H1 (cell line): ENCODE measurements around the gene NCAPG. TPM values are rescaled to one million over a fixed set of nuclear protein-coding genes. Genes with fewer than 3 reads are reported as not detected.

Experiments used
- CTCF ChIA-PET: fragments of 300-600 bp; sonication (Branson Sonifier 250); formaldehyde crosslinking; loops from one replicate; lab custom pipeline; 2021; ENCODE audit not compliant: partially characterized antibody; lab: Charles Lee
- POLR2A ChIA-PET: fragments of 300-600 bp; sonication (Branson Sonifier 250); formaldehyde crosslinking; loops from one replicate; lab custom pipeline; 2021; ENCODE audit warnings: inconsistent platforms; ENCODE audit not compliant: partially characterized antibody; lab: Charles Lee
- DNase-seq, 2 experiments: peaks; one replicate each; pipeline versions ENCODE4 v3.0.0 to v3.0.0-alpha.2; 2010 to 2022; ENCODE audit warnings: low spot score in 2 of 2, low read depth in 1 of 2, mixed read lengths in 1 of 2
- FAIRE-seq: peaks from 2 replicates; lab custom pipeline; 2011; peaks lifted over from hg19 to GRCh38; lab: Jason Lieb, UNC
- H2AFZ ChIP-seq: 2 replicates; pipeline ENCODE4 v1.8.1; 2012; ENCODE audit warnings: low read length, inconsistent platforms
- H2AK5ac ChIP-seq: 2 replicates; pipeline ENCODE4 v1.6.1; 2013; ENCODE audit warnings: low read depth, low read length
- H2BK120ac ChIP-seq: replicated peaks from 2 replicates; pipeline ENCODE3; 2013; ENCODE audit warnings: low read depth, low read length, inconsistent platforms
- H2BK12ac ChIP-seq: 2 replicates; pipeline ENCODE4 v1.6.1; 2013; ENCODE audit warnings: low read depth, low read length
- H2BK15ac ChIP-seq: 2 replicates; pipeline ENCODE4 v1.6.1; 2013; ENCODE audit warnings: low read length
- H2BK20ac ChIP-seq: 2 replicates; pipeline ENCODE4 v1.6.1; 2013; ENCODE audit warnings: low read length
- H2BK5ac ChIP-seq: 2 replicates; pipeline ENCODE4 v1.6.1; 2013; ENCODE audit warnings: low read depth, low read length
- H3K14ac ChIP-seq: 2 replicates; pipeline ENCODE4 v1.6.1; 2013; ENCODE audit warnings: inconsistent platforms; ENCODE audit not compliant: insufficient read length
- H3K18ac ChIP-seq: 2 replicates; pipeline ENCODE4 v1.6.1; 2013; ENCODE audit warnings: low read length; ENCODE audit errors: extremely low read depth
- H3K23ac ChIP-seq: 2 replicates; pipeline ENCODE4 v1.6.1; 2013; ENCODE audit warnings: inconsistent platforms; ENCODE audit not compliant: insufficient read length
- H3K23me2 ChIP-seq: 2 replicates; pipeline ENCODE4 v1.6.1; 2013; ENCODE audit warnings: low read depth, low read length
- H3K27ac ChIP-seq: 2 replicates; pipeline ENCODE4 v1.6.1; 2011; ENCODE audit warnings: low read depth, low read length, inconsistent platforms
- H3K27me3 ChIP-seq, 4 experiments: replicated peaks in 1 of 4; 1 replicate in 1 of 4; 2 replicates in 3 of 4; pipeline versions ENCODE4 v1.6.1 to v1.8.1; 2011 to 2013; ENCODE audit warnings: low read length in 3 of 4, mild to moderate bottlenecking in 3 of 4, inconsistent platforms in 2 of 4, mixed read lengths in 2 of 4, moderate library complexity in 1 of 4; ENCODE audit not compliant: control insufficient read depth in 3 of 4, insufficient read depth in 3 of 4; ENCODE audit errors: extremely low read depth in 1 of 4
- H3K36me3 ChIP-seq, 4 experiments: 2 replicates each; pipeline versions ENCODE4 v1.6.1 to v1.8.1; 2011 to 2013; ENCODE audit warnings: mild to moderate bottlenecking in 4 of 4, low read length in 3 of 4, moderate library complexity in 2 of 4, control low read depth in 1 of 4, inconsistent platforms in 1 of 4; ENCODE audit not compliant: insufficient read depth in 4 of 4, control insufficient read depth in 2 of 4
- H3K4ac ChIP-seq: replicated peaks from 2 replicates; pipeline ENCODE3; 2013; ENCODE audit warnings: low read length, low read depth, mixed read lengths, inconsistent platforms; ENCODE audit not compliant: insufficient read length
- H3K4me1 ChIP-seq, 4 experiments: replicated peaks in 1 of 4; 1 replicate in 1 of 4; 2 replicates in 3 of 4; pipeline versions ENCODE4 v1.6.1 to v1.8.1; 2011 to 2013; ENCODE audit warnings: low read length in 3 of 4, inconsistent platforms in 2 of 4, mixed read lengths in 1 of 4; ENCODE audit not compliant: insufficient read depth in 4 of 4, control insufficient read depth in 3 of 4
- H3K4me2 ChIP-seq, 2 experiments: 2 replicates each; pipeline versions ENCODE4 v1.6.1 to v1.8.1; 2011 to 2013; ENCODE audit warnings: low read depth in 2 of 2, low read length in 2 of 2, control low read depth in 1 of 2, inconsistent platforms in 1 of 2, mild to moderate bottlenecking in 1 of 2; ENCODE audit not compliant: insufficient read depth in 1 of 2
- H3K4me3 ChIP-seq, 4 experiments: fragments of 200-600, 300-600 bp in 1 of 4; sonication (generic), shearing (Covaris generic), sonication (Bioruptor Twin) in 1 of 4; 2 replicates each; pipeline versions ENCODE4 v1.5.1 to v1.8.1; 2011 to 2016; ENCODE audit warnings: low read length in 4 of 4, low read depth in 3 of 4, control low read depth in 2 of 4, inconsistent platforms in 2 of 4, mild to moderate bottlenecking in 2 of 4, mixed read lengths in 1 of 4, moderate library complexity in 1 of 4; ENCODE audit not compliant: insufficient read depth in 2 of 4; ENCODE audit errors: extremely low read depth in 1 of 4
- H3K56ac ChIP-seq: replicated peaks from 2 replicates; pipeline ENCODE3; 2013; ENCODE audit warnings: low read depth, mild to moderate bottlenecking, mixed read lengths, low read length, inconsistent platforms; ENCODE audit not compliant: insufficient read length
- H3K79me1 ChIP-seq: 2 replicates; pipeline ENCODE4 v1.6.1; 2013; ENCODE audit warnings: low read depth, low read length, control low read depth
- H3K79me2 ChIP-seq, 2 experiments: 2 replicates each; pipeline versions ENCODE4 v1.6.1 to v1.8.1; 2012 to 2013; ENCODE audit warnings: low read length in 2 of 2, mild to moderate bottlenecking in 2 of 2, inconsistent platforms in 1 of 2; ENCODE audit not compliant: insufficient read depth in 2 of 2, control insufficient read depth in 1 of 2
- H3K9ac ChIP-seq, 4 experiments: replicated peaks in 1 of 4; 1 replicate in 1 of 4; 2 replicates in 3 of 4; pipeline versions ENCODE4 v1.6.1 to v1.8.1; 2011 to 2013; ENCODE audit warnings: low read depth in 3 of 4, low read length in 3 of 4, control low read depth in 2 of 4, mild to moderate bottlenecking in 2 of 4, moderate library complexity in 2 of 4, inconsistent platforms in 1 of 4; ENCODE audit errors: extremely low read depth in 1 of 4
- H3K9me3 ChIP-seq, 2 experiments: 2 replicates each; pipeline versions ENCODE4 v1.6.1 to v1.8.1; 2012 to 2013; ENCODE audit warnings: mild to moderate bottlenecking in 2 of 2, moderate library complexity in 2 of 2, control low read depth in 1 of 2, inconsistent platforms in 1 of 2, low read depth in 1 of 2, low read length in 1 of 2, mixed read lengths in 1 of 2; ENCODE audit not compliant: insufficient read depth in 2 of 2
- H4K20me1 ChIP-seq, 2 experiments: replicated peaks in 1 of 2; 2 replicates each; pipeline versions ENCODE3 to v1.8.1; 2011 to 2013; ENCODE audit warnings: inconsistent platforms in 2 of 2, low read length in 2 of 2, mild to moderate bottlenecking in 1 of 2; ENCODE audit not compliant: insufficient read depth in 2 of 2, control insufficient read depth in 1 of 2
- H4K5ac ChIP-seq: 2 replicates; pipeline ENCODE4 v1.6.1; 2013; ENCODE audit warnings: low read length, low read depth, mixed read lengths, inconsistent platforms; ENCODE audit not compliant: insufficient read length
- H4K8ac ChIP-seq: 2 replicates; pipeline ENCODE4 v1.8.0; 2013; ENCODE audit warnings: mild to moderate bottlenecking, moderate library complexity, low read length, inconsistent platforms; ENCODE audit not compliant: insufficient read depth; ENCODE audit errors: extremely low read depth
- H4K91ac ChIP-seq: replicated peaks from 2 replicates; pipeline ENCODE3; 2013; ENCODE audit warnings: low read length, mixed read lengths, inconsistent platforms; ENCODE audit not compliant: insufficient read length
- BRCA1 ChIP-seq: IDR thresholded peaks from 2 replicates; pipeline ENCODE4 v1.6.1; 2012; ENCODE audit warnings: low read depth, low read length, improper control_type of control experiment
- CBX5 ChIP-seq: fragments of 300-800, 300-1000 bp; sonication (generic); IDR thresholded peaks from 2 replicates; pipeline ENCODE4 v1.7.1; 2016; ENCODE audit warnings: antibody characterized with exemption, low read length, low read depth
- CHD2 ChIP-seq: IDR thresholded peaks from 2 replicates; pipeline ENCODE4 v1.6.1; 2012; ENCODE audit warnings: low read length, improper control_type of control experiment
- EGR1 ChIP-seq: IDR thresholded peaks from 2 replicates; pipeline ENCODE4 v1.6.1; 2011; ENCODE audit warnings: low read depth, low read length, borderline replicate concordance
- EP300 ChIP-seq, 2 experiments: IDR thresholded peaks; 1 replicate in 1 of 2; 2 replicates in 1 of 2; pipeline ENCODE4 v1.6.1; 2011 to 2012; ENCODE audit warnings: low read depth in 2 of 2, low read length in 2 of 2, mild to moderate bottlenecking in 2 of 2, borderline replicate concordance in 1 of 2, inconsistent platforms in 1 of 2, moderate library complexity in 1 of 2
- EZH2 ChIP-seq: fragments of 200-600 bp; sonication (generic); IDR thresholded peaks from 2 replicates; pipeline ENCODE4 v1.7.1; 2012; ENCODE audit warnings: low read depth, mild to moderate bottlenecking, moderate library complexity, low read length, inconsistent platforms; ENCODE audit not compliant: severe bottlenecking
- HDAC2 ChIP-seq, 2 experiments: fragments of 300-600 bp in 1 of 2; sonication (generic) in 1 of 2; IDR thresholded peaks; 2 replicates each; pipeline ENCODE4 v1.6.1; 2011 to 2012; ENCODE audit warnings: low read depth in 2 of 2, low read length in 2 of 2, mild to moderate bottlenecking in 2 of 2, moderate library complexity in 2 of 2, borderline replicate concordance in 1 of 2, inconsistent platforms in 1 of 2
- POU5F1 ChIP-seq: IDR thresholded peaks from 2 replicates; pipeline ENCODE4 v1.6.1; 2011; ENCODE audit warnings: low read depth, mild to moderate bottlenecking, low read length, moderate library complexity
- RFX5 ChIP-seq: IDR thresholded peaks from 2 replicates; pipeline ENCODE4 v1.6.1; 2011; ENCODE audit warnings: low read depth, low read length, improper control_type of control experiment, borderline replicate concordance
- SRF ChIP-seq: IDR thresholded peaks from 2 replicates; pipeline ENCODE4 v1.6.1; 2011; ENCODE audit warnings: mild to moderate bottlenecking, low read depth, low read length, moderate library complexity
- TAF1 ChIP-seq: IDR thresholded peaks from 2 replicates; pipeline ENCODE4 v1.6.1; 2011; ENCODE audit warnings: mild to moderate bottlenecking, low read depth, low read length
- WGBS, 2 experiments: shearing (Covaris generic) in 1 of 2; methylation state at CpG; one replicate each; pipeline versions ENCODE4 v1.1.6 to v1.1.7; 2013 to 2015; ENCODE audit warnings: low lambda C conversion rate in 2 of 2, mixed read lengths in 2 of 2, inconsistent platforms in 1 of 2, low coverage in 1 of 2, missing lambda C conversion rate in 1 of 2; ENCODE audit not compliant: insufficient replicate concordance in 2 of 2, insufficient coverage in 1 of 2, insufficient read length in 1 of 2; ENCODE audit errors: extremely low coverage in 1 of 2, missing lambda C conversion rate in 1 of 2; 5-methylcytosine and 5-hydroxymethylcytosine counted together
- polyA plus RNA-seq, 7 experiments: library from polyadenylated mRNA; depleted of rRNA in 3 of 7; stranded (reverse) in 5 of 7; unstranded in 2 of 7; fragments of >200 nt in 5 of 7; fragments of 200-250 nt in 2 of 7; gene quantifications; 1 replicate in 5 of 7; 2 replicates in 1 of 7; 4 replicates in 1 of 7; pipeline versions ENCODE4 v1.2.1 to v1.2.3, GENCODE V29; 2011 to 2013; ENCODE audit warnings: missing spikeins in 2 of 7, mixed read lengths in 2 of 7
- total RNA-seq: library from RNA; stranded (reverse); fragmentation: NEBNext Ultra II Directional; extraction: Animal tissue kit (Norgen Biotek cat#: 25700); gene quantifications from 2 replicates; pipeline ENCODE4 v1.2.1, GENCODE V29; 2021
- TF ChIP-seq, protein P1 (sequence below): IDR thresholded peaks from 2 replicates; pipeline ENCODE4 v1.6.1; 2012; ENCODE audit warnings: inconsistent platforms

Gene NCAPG
- total and polyA plus RNA-seq, 2 of the 8 experiments (the other 6 are each of a cell fraction or from before 2014, with no cell fraction given): 12.9 to 52.3 TPM

DNA sequence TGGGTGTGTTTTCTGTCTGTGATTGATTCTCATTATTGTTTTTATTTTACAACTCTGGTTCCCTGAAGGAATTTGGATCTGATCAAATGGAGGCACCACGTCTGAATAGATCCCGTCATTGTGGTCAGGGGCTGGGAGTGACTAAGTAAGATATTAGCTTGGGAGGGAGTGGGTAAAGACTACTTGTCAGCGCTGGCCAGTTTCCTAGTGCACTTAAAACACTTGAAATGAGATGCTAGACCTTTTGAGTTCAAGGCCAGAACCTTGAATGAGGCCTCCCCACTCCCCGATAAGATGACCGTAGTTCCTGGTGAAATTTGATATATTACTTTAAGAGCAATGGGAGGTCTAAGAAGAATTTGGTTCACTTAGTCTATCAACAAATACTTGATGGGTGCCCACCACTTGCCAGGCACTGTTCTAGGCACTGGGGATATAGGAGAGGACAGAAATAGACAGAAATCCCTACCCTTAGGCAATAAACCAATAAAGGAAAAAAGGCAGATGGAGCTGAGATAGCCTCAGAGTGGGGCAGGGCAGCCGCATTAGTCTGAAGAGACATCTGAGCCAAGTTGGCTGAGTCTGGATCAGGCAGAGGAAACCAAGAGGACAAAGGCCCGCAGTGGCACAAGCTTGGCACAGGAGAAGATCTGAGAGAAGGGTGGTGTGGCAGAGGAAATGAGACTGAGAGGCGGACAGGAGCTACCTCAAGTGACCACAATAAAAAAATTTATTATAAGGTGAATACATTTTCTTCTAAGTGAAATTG, 41.2 kb upstream of the NCAPG start:
- no peak overlapping the region for H3K27ac ChIP-seq
- TF ChIP-seq EZH2: no peak
- no peak for TF ChIP-seq TAF1
- TF ChIP-seq, protein P1, sequence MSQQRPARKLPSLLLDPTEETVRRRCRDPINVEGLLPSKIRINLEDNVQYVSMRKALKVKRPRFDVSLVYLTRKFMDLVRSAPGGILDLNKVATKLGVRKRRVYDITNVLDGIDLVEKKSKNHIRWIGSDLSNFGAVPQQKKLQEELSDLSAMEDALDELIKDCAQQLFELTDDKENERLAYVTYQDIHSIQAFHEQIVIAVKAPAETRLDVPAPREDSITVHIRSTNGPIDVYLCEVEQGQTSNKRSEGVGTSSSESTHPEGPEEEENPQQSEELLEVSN: no peak
- TF ChIP-seq RFX5: no peak
- TF ChIP-seq BRCA1: no peak
- no peak for TF ChIP-seq EP300 (IDR thresholded peaks at IDR 0.05; ENCODE audit: borderline replicate concordance in 1 of 2, low read depth in 2 of 2, low read length in 2 of 2)
- TF ChIP-seq CBX5: no peak
- no peak for TF ChIP-seq EGR1
- TF ChIP-seq HDAC2 (IDR thresholded peaks at IDR 0.05; ENCODE audit: borderline replicate concordance in 1 of 2, low read depth in 2 of 2, low read length in 2 of 2): no peak
- TF ChIP-seq POU5F1: no peak
- TF ChIP-seq CHD2: no peak
- no peak for TF ChIP-seq SRF

More for the DNA sequence above, 41.2 kb upstream of the NCAPG start:
- Histone ChIP-seq H3K4me2 (no peak overlapping the region), H4K20me1 (no peaks in the 10 kb centered on the region), H3K79me2 (no peaks in the 10 kb centered on the region), H3K79me1 (no peaks in the 10 kb centered on the region), H3K9me3 (peaks cover 0 to 15% of the 10 kb centered on the region in 2 experiments; a peak in 3 of 4 replicates), H2BK5ac (no peak overlapping the region), H4K8ac (no peak overlapping the region), H2BK20ac (no peak overlapping the region), H4K91ac (no peak overlapping the region), H3K36me3 (no peaks in the 10 kb centered on the region), H2AK5ac (no peak overlapping the region), H3K14ac (no peak overlapping the region), H3K23me2 (no peaks in the 10 kb centered on the region), H2BK15ac (no peak overlapping the region), H3K9ac (no peak overlapping the region), H3K4me1 (no peaks in the 10 kb centered on the region), H2AFZ (no peak overlapping the region), H3K27me3 (no peaks in the 10 kb centered on the region), H3K23ac (no peak overlapping the region), H3K18ac (no peak overlapping the region), H3K4ac (no peak overlapping the region), H2BK12ac (no peak overlapping the region), H3K56ac (no peak overlapping the region), H2BK120ac (no peak overlapping the region), H3K4me3 (no peak overlapping the region), H4K5ac (no peak overlapping the region)
- CTCF ChIA-PET: interaction anchor here (0.5 kb wide), 1 partner anchor 47 kb away, joined by 4 read pairs; no protein-coding TSS in a partner anchor
- DNase-seq: no peak
- POLR2A ChIA-PET: no interaction called here
- FAIRE-seq: no peak
- WGBS, 2 experiments: 90% methylated on average over 8 of the region's 8 CpGs; no CpG with 5 or more reads in 1 of the 2 experiments
